ENCODE results near the gene TGFBR3. TPM values are rescaled to one million over a fixed set of nuclear protein-coding genes. Genes with fewer than 3 reads are reported as not detected.

Gene TGFBR3
- total and polyA plus RNA-seq, 3 experiments from 2014 or later = 28.8 to 78.5 (median 29.9) TPM

- H3K9me3 Mint-ChIP-seq = no peaks in the 10 kb centered on the region
- ChIA-PET CTCF (interaction anchor here (1.4 kb wide), 1 partner anchor 173 kb away, joined by 3 read pairs; no protein-coding TSS in a partner anchor), POLR2A (no interaction called here)
- H3K27me3 Mint-ChIP-seq = no peaks in the 10 kb centered on the region
- no peaks in the 10 kb centered on the region for H3K9me3 ChIP-seq (ENCODE audit: low read length)
- peaks cover 37 to 49% (median 40%) of the 10 kb centered on the region in 3 donors for H3K4me1 Mint-ChIP-seq
- H3K4me3 Mint-ChIP-seq = peak overlapping the region; percentile 30 to 69 (median 50)
- H3K27ac Mint-ChIP-seq = peak overlapping the region; percentile 16 to 91 (median 86)
- peaks cover 19% of the 10 kb centered on the region for H3K36me3 ChIP-seq (ENCODE audit: insufficient read depth, low read length)
- peak in 3 of 5 donors; percentile 27 to 49 (median 42) for DNase-seq
- peaks cover 31 to 89% (median 31%) of the 10 kb centered on the region in 3 donors for H3K36me3 Mint-ChIP-seq
- no peaks in the 10 kb centered on the region for H3K27me3 ChIP-seq (ENCODE audit: insufficient read depth, low read length, poor library complexity, severe bottlenecking)
- no peak overlapping the region for H3K4me3 ChIP-seq (ENCODE audit: low read length)
- peaks cover 13% of the 10 kb centered on the region for H3K4me1 ChIP-seq (ENCODE audit: insufficient read depth, low read length)
- H3K27ac ChIP-seq (ENCODE audit: low read depth, low read length) = peak overlapping the region; percentile 38
Observed at GRCh38 chr1:91712981-91713841, 172.7 kb downstream of the TGFBR3 start.

DNA sequence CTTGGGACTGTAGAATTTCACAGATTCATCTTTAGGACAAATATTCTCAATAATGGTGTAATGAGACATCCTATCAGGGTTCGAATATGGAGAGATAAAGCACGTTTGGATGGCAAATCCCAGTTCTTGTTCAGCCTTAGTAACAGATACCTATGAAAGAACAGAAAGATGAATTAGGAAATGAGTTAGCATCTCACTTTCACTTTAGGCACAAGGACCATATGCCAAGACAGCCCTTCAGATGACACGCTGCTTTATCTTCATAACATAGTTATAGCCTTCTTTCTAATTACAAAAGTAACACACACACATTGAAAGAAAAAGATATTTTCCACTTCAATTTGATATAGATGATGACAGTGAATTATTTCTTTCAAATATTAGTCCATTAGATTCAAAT, 173.6 kb downstream of the TGFBR3 start:
- ChIA-PET POLR2A (no interaction called here), CTCF (interaction anchor here (1.4 kb wide), 1 partner anchor 174 kb away, joined by 3 read pairs; no protein-coding TSS in a partner anchor)
- H3K36me3 ChIP-seq (ENCODE audit: insufficient read depth, low read length) = peaks cover 19% of the 10 kb centered on the region
- H3K27ac ChIP-seq (ENCODE audit: low read depth, low read length) = peak overlapping the region; percentile 38
- H3K9me3 Mint-ChIP-seq = no peaks in the 10 kb centered on the region
- DNase-seq = no peak
- H3K36me3 Mint-ChIP-seq = peaks cover 36 to 92% (median 36%) of the 10 kb centered on the region in 3 donors
- H3K9me3 ChIP-seq (ENCODE audit: low read length) = no peaks in the 10 kb centered on the region
- no peaks in the 10 kb centered on the region for H3K27me3 ChIP-seq (ENCODE audit: insufficient read depth, low read length, poor library complexity, severe bottlenecking)
- peak overlapping the region in 5 of 8 donors; percentile 59 to 89 (median 73) for H3K27ac Mint-ChIP-seq
- no peak overlapping the region for H3K4me3 ChIP-seq (ENCODE audit: low read length)
- peaks cover 37 to 55% (median 43%) of the 10 kb centered on the region in 3 donors for H3K4me1 Mint-ChIP-seq
- H3K4me3 Mint-ChIP-seq = peak overlapping the region in 5 of 7 donors; percentile 4 to 44 (median 20)
- H3K4me1 ChIP-seq (ENCODE audit: insufficient read depth, low read length) = peaks cover 13% of the 10 kb centered on the region
- H3K27me3 Mint-ChIP-seq = no peaks in the 10 kb centered on the region

DNA sequence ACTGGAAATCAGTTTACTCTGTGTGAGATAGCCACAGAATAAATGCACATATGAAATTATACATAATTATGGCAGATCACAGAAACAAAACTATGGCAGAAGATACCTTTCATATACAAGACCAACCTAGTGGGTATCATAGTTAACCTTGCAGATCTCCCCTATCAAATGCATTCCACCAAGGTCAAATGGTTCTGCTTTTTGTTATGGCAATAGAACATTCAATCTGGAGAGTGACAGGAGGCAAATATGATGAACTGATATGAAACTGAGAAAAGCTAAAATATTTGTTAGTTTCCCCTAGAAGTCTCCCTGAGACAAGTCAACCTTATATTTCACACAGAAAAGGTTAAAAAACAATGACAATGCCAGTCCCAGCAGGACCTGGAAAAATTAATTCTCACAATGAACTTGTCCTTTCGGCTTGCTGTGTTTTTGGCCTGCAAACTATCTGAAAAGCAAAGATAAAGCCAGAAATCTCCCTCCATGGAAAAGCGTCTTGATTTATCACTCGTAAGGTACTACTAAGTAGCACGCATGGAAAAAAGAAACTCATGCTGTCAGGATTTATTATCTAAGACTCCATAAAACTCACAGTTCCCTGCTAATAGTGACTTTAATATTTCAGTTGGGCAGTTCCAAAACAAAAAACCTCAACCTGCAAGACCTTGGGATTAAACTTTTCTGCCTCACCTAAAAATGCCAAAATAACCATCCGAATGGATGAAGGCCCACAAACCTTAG, 174.3 kb downstream of the TGFBR3 start:
- Mint-ChIP-seq H3K4me3 (no peak overlapping the region), H3K4me1 (peaks cover 40 to 61% (median 47%) of the 10 kb centered on the region in 3 donors), H3K9me3 (no peaks in the 10 kb centered on the region), H3K27me3 (no peaks in the 10 kb centered on the region), H3K36me3 (peaks cover 40 to 92% (median 41%) of the 10 kb centered on the region in 3 donors), H3K27ac (peak overlapping the region in 3 of 8 donors; percentile 49 to 73 (median 58))
- ChIA-PET POLR2A (no interaction called here), CTCF (interaction anchor here (1.3 kb wide), 1 partner anchor 214 kb away, joined by 3 read pairs; no protein-coding TSS in a partner anchor)
- Histone ChIP-seq H3K4me3 (ENCODE audit: low read length) (no peak overlapping the region), H3K27me3 (ENCODE audit: insufficient read depth, low read length, poor library complexity, severe bottlenecking) (no peaks in the 10 kb centered on the region), H3K36me3 (ENCODE audit: insufficient read depth, low read length) (peaks cover 19% of the 10 kb centered on the region), H3K9me3 (ENCODE audit: low read length) (no peaks in the 10 kb centered on the region), H3K4me1 (ENCODE audit: insufficient read depth, low read length) (peaks cover 13% of the 10 kb centered on the region), H3K27ac (ENCODE audit: low read depth, low read length) (no peak overlapping the region)
- no peak for DNase-seq

DNA sequence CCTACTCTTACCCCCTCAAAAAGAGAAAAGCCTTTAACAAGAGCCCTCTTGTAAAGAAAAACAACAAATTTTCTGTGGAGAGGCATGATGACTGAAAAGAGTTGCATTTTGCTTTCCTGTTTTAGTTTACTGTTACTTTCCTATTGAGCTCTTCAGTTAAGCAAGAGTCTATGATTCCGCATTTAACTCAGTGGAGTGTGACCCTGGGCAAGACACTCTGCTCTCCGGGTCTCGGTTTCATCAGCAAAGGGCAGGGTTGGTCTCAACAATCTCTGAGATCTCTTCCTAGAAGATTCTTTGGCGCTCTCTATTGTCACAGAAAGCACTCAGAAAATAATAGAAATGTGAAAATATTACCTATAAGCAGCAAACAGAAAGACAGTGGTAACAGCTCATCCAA, 175.7 kb downstream of the TGFBR3 start:
- POLR2A ChIA-PET = no interaction called here
- peaks cover 19% of the 10 kb centered on the region for H3K36me3 ChIP-seq (ENCODE audit: insufficient read depth, low read length)
- CTCF ChIA-PET = interaction anchor here (1.3 kb wide), 1 partner anchor 216 kb away, joined by 3 read pairs; no protein-coding TSS in a partner anchor

DNA sequence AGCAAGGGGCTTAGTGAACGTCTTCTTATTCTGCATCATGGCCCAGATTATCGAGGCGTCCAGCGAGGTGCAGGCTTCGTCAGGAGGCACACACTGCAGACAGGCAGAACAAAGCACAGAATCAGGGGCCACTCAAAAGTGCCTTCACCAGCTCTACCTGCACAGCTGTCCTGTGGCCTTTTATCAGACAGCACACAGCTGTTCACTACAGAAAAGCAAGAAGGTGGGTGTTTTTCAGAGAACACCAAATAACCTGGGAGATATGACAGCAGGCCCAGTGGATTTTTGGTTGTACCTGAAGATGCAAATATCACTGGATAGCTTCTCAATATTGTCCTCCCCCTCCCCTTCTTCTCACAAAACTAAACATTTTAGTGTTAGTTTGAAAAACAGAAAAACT, 177.3 kb downstream of the TGFBR3 start:
- no peak overlapping the region for H3K27ac ChIP-seq (ENCODE audit: low read depth, low read length)
- H3K27me3 ChIP-seq (ENCODE audit: insufficient read depth, low read length, poor library complexity, severe bottlenecking) = no peaks in the 10 kb centered on the region
- H3K4me1 ChIP-seq (ENCODE audit: insufficient read depth, low read length) = peaks cover 13% of the 10 kb centered on the region
- ChIA-PET POLR2A (no interaction called here), CTCF (no interaction called here)
- Mint-ChIP-seq H3K4me3 (no peak overlapping the region), H3K36me3 (peaks cover 41 to 90% (median 48%) of the 10 kb centered on the region in 3 donors), H3K9me3 (no peaks in the 10 kb centered on the region), H3K4me1 (peaks cover 28 to 50% (median 37%) of the 10 kb centered on the region in 3 donors), H3K27me3 (no peaks in the 10 kb centered on the region), H3K27ac (peak overlapping the region in 2 of 8 donors; percentile 38 to 75)
- no peaks in the 10 kb centered on the region for H3K9me3 ChIP-seq (ENCODE audit: low read length)
- peaks cover 19% of the 10 kb centered on the region for H3K36me3 ChIP-seq (ENCODE audit: insufficient read depth, low read length)
- no peak for DNase-seq
- H3K4me3 ChIP-seq (ENCODE audit: low read length) = no peak overlapping the region

More for the DNA sequence above, 175.7 kb downstream of the TGFBR3 start:
- Histone ChIP-seq H3K27ac (ENCODE audit: low read depth, low read length) (no peak overlapping the region), H3K4me1 (ENCODE audit: insufficient read depth, low read length) (peaks cover 13% of the 10 kb centered on the region), H3K4me3 (ENCODE audit: low read length) (no peak overlapping the region), H3K27me3 (ENCODE audit: insufficient read depth, low read length, poor library complexity, severe bottlenecking) (no peaks in the 10 kb centered on the region), H3K9me3 (ENCODE audit: low read length) (no peaks in the 10 kb centered on the region)
- Mint-ChIP-seq H3K36me3 (peaks cover 38 to 91% (median 40%) of the 10 kb centered on the region in 3 donors), H3K27ac (peak overlapping the region in 3 of 8 donors; percentile 30 to 70 (median 34)), H3K9me3 (no peaks in the 10 kb centered on the region), H3K4me1 (peaks cover 40 to 59% (median 47%) of the 10 kb centered on the region in 3 donors), H3K4me3 (no peak overlapping the region), H3K27me3 (no peaks in the 10 kb centered on the region)
- DNase-seq = no peak

- Histone ChIP-seq H3K27me3 (ENCODE audit: insufficient read depth, low read length, poor library complexity, severe bottlenecking) (no peaks in the 10 kb centered on the region), H3K4me3 (ENCODE audit: low read length) (no peak overlapping the region), H3K27ac (ENCODE audit: low read depth, low read length) (no peak overlapping the region), H3K4me1 (ENCODE audit: insufficient read depth, low read length) (peaks cover 4% of the 10 kb centered on the region), H3K36me3 (ENCODE audit: insufficient read depth, low read length) (peaks cover 23% of the 10 kb centered on the region), H3K9me3 (ENCODE audit: low read length) (no peaks in the 10 kb centered on the region)
- Mint-ChIP-seq H3K4me1 (peaks cover 20 to 41% (median 29%) of the 10 kb centered on the region in 3 donors), H3K36me3 (peaks cover 44 to 92% (median 50%) of the 10 kb centered on the region in 3 donors), H3K27me3 (no peaks in the 10 kb centered on the region), H3K4me3 (no peak overlapping the region), H3K27ac (peak overlapping the region in 4 of 8 donors; percentile 41 to 76 (median 58)), H3K9me3 (no peaks in the 10 kb centered on the region)
- DNase-seq = no peak
- ChIA-PET CTCF (interaction anchor here (1.9 kb wide), 1 partner anchor 195 kb away, joined by 5 read pairs; no protein-coding TSS in a partner anchor), POLR2A (no interaction called here)
Observed at GRCh38 chr1:91707890-91708218, 178.1 kb downstream of the TGFBR3 start.

- no peak overlapping the region for H3K4me3 ChIP-seq (ENCODE audit: low read length)
- peaks cover 23% of the 10 kb centered on the region for H3K36me3 ChIP-seq (ENCODE audit: insufficient read depth, low read length)
- H3K4me1 ChIP-seq (ENCODE audit: insufficient read depth, low read length) = no peaks in the 10 kb centered on the region
- H3K9me3 ChIP-seq (ENCODE audit: low read length) = no peaks in the 10 kb centered on the region
- H3K27ac Mint-ChIP-seq = peak overlapping the region in 4 of 8 donors; percentile 41 to 76 (median 58)
- DNase-seq = no peak
- H3K9me3 Mint-ChIP-seq = no peaks in the 10 kb centered on the region
- POLR2A ChIA-PET = no interaction called here
- peaks cover 41 to 87% (median 50%) of the 10 kb centered on the region in 3 donors for H3K36me3 Mint-ChIP-seq
- no peaks in the 10 kb centered on the region for H3K27me3 ChIP-seq (ENCODE audit: insufficient read depth, low read length, poor library complexity, severe bottlenecking)
- no peak overlapping the region for H3K4me3 Mint-ChIP-seq
- CTCF ChIA-PET = interaction anchor here (0.6 to 1.9 kb wide), 2 partner anchors 52 to 195 kb away, joined by 3 to 5 read pairs; no protein-coding TSS in a partner anchor
- peak overlapping the region; percentile 62 for H3K27ac ChIP-seq (ENCODE audit: low read depth, low read length)
- H3K27me3 Mint-ChIP-seq = no peaks in the 10 kb centered on the region
- peaks cover 15 to 36% (median 23%) of the 10 kb centered on the region in 3 donors for H3K4me1 Mint-ChIP-seq
Observed at GRCh38 chr1:91707114-91707889, 178.6 kb downstream of the TGFBR3 start.

Data from CD8-positive, alpha-beta memory T cell (primary cell).